Central memory CD4-positive, alpha-beta T cell (primary cell): ENCODE results near the gene COL12A1.

Source experiments
- DNase-seq: peaks from one replicate; pipeline ENCODE4 v3.0.0; 2022

Gene COL12A1

GRCh38 chr6:75142721-75143120, 63.1 kb downstream of the COL12A1 start:
- DNase-seq, result no peak

DNA sequence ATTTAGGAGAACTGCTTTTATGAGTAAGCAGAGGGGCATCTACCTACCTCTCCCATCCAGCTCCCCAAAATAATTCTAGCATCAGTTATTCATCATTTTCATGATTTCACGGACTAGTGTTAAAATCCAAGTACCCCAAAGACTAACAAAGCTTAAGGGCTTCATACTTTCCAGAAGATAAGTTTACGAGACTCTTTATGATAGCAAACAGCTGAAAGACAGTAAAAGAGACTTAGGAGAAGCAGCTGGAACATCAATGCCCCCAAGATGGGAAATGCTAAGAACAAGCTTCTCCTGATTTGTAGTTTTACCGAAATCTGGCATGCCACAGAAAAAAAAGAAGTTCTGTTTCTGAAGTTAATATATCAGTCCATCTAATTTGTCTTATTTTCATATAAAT, 70.0 kb downstream of the COL12A1 start:
- DNase-seq, result no peak

DNA sequence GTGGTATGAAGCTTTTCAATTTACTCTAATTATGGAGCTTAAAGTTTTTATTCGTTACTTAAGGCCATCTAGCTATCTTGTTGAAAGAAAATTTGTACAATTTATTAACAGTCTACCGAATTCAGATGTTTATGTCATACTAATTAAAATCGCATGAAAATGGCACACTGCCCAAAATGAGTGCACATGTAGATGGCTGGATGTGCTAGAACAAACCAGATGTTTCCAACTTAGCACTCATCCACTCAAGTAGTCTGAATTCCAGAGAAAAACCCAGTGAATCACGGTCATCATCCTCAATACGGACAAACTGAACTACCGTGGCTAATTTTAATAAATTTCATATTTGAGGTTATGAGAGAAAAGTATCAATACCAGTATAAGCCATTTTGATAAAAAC, 70.4 kb downstream of the COL12A1 start:
- no peak for DNase-seq

GRCh38 chr6:75130784-75131183, 75.1 kb downstream of the COL12A1 start:
- no peak for DNase-seq

GRCh38 chr6:75128878-75129570, 76.8 kb downstream of the COL12A1 start:
- DNase-seq, result no peak

DNA sequence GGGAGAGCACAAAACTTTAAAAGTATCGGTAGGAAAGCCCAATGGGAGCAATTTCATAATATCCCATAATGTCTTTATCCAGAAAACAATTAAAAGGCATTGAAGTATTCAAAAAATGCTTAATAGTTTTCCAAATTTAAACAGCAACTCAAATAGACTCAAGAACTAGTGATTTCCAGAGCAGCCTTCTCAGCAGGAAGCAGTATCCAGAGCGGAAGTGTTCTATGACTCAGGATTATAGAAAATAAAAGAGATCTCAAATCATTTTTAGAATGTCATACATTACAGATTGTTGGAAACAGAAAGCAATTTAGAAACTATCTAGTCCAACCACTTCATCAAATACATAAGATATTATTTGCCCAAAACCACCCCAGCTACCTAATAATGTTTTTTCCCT, 79.3 kb downstream of the COL12A1 start:
- DNase-seq, result no peak

DNA sequence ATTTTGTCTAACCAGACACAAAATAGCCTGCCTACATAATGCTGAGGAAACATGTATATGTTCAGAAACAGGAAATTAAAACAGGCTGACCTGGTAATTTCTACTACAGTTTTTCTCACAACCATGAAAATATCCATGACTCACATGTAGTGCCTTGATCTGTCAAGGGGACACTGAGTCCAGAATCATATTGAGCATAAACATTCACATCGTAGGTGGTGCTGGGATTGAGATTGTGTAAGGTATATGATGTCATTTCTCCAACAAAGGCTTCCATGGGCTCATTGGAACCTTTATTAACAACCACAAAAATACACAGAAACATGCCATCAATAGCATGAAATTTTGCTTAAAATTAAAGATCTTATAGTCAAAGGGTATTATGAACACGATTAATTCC, 80.9 kb downstream of the COL12A1 start:
- no peak for DNase-seq

- DNase-seq, result no peak
Measured at GRCh38 chr6:75124085-75124484, 81.8 kb downstream of the COL12A1 start.

GRCh38 chr6:75118925-75119515, 86.8 kb downstream of the COL12A1 start:
- no peak for DNase-seq

- DNase-seq, result no peak
Measured at GRCh38 chr6:75117701-75118100, 88.2 kb downstream of the COL12A1 start.

DNA sequence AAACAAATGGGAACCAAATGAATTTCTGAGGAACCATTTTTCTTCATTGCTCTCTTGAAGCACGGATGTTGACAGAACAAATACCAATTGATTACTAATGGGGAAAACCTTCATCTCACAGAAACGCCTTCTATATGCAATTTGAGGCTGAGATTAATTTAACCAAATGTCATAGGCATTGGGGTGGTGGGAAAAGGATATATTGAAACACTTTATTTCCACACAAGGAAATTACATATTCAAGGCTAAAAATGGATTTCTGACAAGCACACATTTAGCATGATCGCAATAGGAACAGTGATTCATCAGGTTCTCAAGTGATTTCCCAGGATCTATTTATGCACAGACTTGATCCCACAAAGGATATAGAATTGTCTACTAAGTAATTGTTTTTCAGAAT, 88.9 kb downstream of the COL12A1 start:
- DNase-seq, result no peak

- no peak for DNase-seq
Measured at GRCh38 chr6:75115481-75115880, 90.4 kb downstream of the COL12A1 start.

DNA sequence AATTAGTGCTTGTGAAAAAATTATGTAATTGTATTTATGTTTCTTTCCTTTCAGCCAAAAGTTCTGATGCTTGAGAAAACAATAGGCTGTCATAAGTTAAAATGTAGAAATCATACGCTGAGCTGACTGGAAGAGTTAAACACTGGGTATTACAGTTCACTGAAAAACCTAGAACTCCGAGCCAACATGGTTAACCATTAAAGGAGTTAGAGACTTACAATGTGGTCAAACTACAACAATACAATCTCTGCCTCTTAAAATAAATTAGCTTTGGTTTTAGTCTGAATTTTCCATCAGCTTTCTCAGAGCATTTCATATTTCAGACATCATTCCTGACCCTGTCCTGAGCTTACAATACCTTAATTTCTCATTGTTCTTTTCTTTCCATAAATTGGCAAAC, 91.0 kb downstream of the COL12A1 start:
- no peak for DNase-seq

DNA sequence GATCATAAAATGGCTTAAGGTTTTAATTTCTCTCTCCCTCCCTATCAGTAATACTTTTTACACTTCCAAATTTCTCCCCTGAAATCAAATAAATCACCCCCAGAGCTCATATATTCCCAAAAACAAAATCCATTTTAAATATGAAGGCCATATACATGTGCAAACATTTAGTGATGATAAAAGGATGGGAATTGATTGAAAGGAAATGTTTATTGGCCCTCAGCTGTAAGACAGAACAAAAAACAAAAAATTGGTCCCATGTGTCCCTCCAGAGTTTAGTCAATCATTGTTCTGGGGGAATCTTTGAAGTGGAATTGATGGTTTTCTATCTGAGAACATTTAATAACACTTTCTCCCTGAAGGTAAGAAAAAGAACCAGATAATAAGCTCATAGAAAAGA, 91.7 kb downstream of the COL12A1 start:
- DNase-seq, result no peak

DNA sequence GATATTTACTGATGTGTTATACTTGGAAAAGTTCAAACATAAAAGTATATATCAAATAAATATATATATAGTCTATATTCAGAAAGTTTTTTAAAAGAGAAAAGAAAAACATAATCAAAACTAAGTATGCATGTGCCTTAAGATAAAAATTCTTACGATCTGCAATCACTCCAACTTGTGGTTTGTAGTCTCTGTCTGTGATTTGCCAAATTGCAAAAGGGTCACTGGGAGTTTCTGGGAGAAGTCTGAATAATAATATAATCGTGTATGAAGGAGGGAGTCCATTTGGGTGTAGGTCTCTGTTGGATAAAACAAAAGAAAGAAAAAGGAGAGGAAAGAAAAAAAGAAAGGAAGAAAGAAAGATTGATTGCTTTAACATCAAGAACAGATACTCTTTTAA, 92.4 kb downstream of the COL12A1 start:
- no peak for DNase-seq

DNA sequence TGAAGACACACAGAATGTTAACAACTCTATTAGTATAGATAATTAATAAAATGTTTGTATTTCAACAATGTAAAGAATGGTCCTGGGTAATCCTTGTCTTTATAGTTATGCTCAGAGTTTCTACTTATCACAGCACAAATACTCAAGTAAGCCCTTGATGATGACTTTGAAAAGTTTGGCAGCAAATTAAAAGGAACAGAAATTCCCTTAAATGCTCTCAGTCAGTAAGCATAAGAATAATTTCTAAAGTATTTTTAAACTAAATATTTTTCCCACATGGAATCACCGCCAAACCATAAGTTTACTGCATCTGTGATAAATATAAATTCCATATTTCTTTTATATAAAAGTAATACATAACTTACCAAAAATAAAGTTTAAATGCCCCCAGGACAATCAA, 96.1 kb downstream of the COL12A1 start:
- no peak for DNase-seq

DNA sequence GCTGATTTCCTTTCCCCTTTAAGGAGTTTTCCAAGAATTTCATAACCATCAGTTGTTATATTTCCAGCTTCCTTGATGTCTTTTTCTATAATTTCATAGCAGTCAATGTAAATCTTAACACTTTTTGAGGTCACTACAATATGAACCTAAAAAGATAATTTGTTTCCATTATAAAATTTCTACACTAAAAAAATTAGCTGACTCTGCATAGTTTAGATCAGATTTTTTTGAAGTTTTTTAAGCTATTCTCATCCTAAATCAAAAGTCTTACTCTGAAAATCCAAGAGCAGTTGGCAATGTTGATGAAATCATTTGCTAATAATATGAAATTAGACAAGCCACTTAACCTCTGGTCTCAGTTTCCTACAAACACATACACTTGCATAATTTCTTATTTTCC, 96.8 kb downstream of the COL12A1 start:
- no peak for DNase-seq

GRCh38 chr6:75108333-75108974, 97.4 kb downstream of the COL12A1 start:
- DNase-seq, result no peak

DNA sequence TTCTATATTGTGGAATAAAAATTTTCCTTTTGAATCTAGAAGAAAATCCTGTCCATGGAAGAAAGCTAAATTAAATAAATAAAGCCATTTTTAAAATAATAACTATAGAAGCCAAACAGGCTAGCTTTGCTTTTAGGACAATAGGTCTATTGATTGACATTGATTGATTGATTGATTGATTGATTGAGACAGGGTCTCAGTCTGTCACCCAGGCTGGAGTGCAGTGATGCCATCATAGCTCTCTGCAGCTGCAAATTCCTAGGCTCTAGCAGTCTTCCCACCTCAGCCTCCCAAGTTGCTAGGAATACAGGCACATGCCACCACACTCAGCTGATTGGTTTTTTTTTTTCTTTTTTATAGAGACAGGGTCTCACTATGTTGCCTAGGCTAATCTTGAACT, 97.9 kb downstream of the COL12A1 start:
- no peak for DNase-seq

- DNase-seq, result no peak
Measured at GRCh38 chr6:75106426-75106825, 99.4 kb downstream of the COL12A1 start.

DNA sequence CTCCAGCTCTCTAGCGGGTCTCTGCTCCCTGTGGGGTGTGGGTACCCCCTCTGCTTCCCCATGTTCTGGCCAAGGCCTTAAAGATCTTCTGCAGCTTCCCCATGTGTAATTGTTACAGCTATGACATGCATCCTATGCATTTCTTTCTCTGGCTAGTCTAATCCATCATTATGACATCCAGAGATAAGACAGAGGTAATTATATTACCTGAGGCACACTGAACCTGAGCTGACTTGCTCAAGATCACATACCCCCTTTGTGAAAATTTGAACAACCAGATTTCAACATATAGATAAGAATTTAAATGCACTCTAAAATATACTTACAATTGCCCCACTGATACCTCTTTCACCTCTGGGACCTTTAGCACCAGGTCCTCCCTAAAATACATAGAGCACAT, 102.4 kb downstream of the COL12A1 start:
- DNase-seq, result no peak

- DNase-seq, result no peak
Measured at GRCh38 chr6:75102301-75102700, 103.6 kb downstream of the COL12A1 start.

GRCh38 chr6:75101896-75102295, 104.0 kb downstream of the COL12A1 start:
- DNase-seq, result no peak

GRCh38 chr6:75098709-75099108, 107.1 kb downstream of the COL12A1 start:
- no peak for DNase-seq

DNA sequence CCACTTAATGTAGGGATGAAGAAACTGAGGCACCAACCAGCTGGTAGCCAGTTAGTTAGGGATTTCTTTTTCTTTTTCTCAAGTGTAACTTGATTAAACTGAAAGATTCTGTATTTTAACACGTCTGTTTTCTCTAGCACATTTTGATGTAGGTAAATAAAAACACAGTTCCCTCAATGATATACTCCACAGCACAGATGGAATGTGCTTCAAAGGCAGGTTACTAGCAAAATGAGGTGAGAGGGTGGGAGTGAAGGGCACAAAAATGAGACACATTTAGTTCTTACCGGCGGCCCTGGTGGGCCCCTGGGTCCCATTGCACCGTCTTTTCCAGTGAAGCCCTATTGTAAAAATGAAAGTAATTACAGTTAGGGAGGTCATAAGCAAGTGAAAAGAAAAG, 108.9 kb downstream of the COL12A1 start:
- no peak for DNase-seq
